22Rv1 (cell line): ENCODE results near the gene FOXP1.

Experiments used
- H3K27ac ChIP-seq: fragments of 450-650 bp; 2 replicates; pipeline ENCODE4 v1.5.1; 2017
- CTCF ChIP-seq: fragments of 450-650 bp; IDR thresholded peaks from 2 replicates; pipeline ENCODE4 v1.5.1; 2017; ENCODE audit warnings: mild to moderate bottlenecking
- ZFX ChIP-seq: fragments of 450-650 bp; IDR thresholded peaks from 2 replicates; pipeline ENCODE4 v1.6.1; 2017; ENCODE audit warnings: antibody characterized with exemption, borderline replicate concordance

The FOXP1 gene

GRCh38 chr3:71559021-71559420 is 24.5 kb downstream of the FOXP1 start:
- H3K27ac ChIP-seq: no peak overlapping the region
- TF ChIP-seq ZFX: no peak
- no peak for TF ChIP-seq CTCF

- TF ChIP-seq ZFX (no peak), CTCF (no peak)
- no peak overlapping the region for H3K27ac ChIP-seq
Measured at GRCh38 chr3:71554649-71555048, 28.9 kb downstream of the FOXP1 start.

GRCh38 chr3:71551311-71551919 is 32.1 kb downstream of the FOXP1 start:
- TF ChIP-seq ZFX: no peak
- TF ChIP-seq CTCF: no peak
- H3K27ac ChIP-seq: no peak overlapping the region

GRCh38 chr3:71549951-71550350 is 33.6 kb downstream of the FOXP1 start:
- H3K27ac ChIP-seq: no peak overlapping the region
- TF ChIP-seq ZFX (no peak), CTCF (no peak)

GRCh38 chr3:71548705-71549384 is 34.7 kb downstream of the FOXP1 start:
- no peak overlapping the region for H3K27ac ChIP-seq

GRCh38 chr3:71547249-71548198 is 36.0 kb downstream of the FOXP1 start:
- TF ChIP-seq ZFX (no peak), CTCF (no peak)
- H3K27ac ChIP-seq: peak overlapping the region; percentile 14; the same call in 1 of the 2 replicates

More at GRCh38 chr3:71548705-71549384, 34.7 kb downstream of the FOXP1 start:
- TF ChIP-seq ZFX: no peak
- TF ChIP-seq CTCF: no peak
